HK-2 (cell line): ENCODE data around the gene APOC3.
"Not testable (repeated sequence)": the region's sequence is repeated elsewhere in the genome, so short reads cannot be mapped to it uniquely, and the experiment has no call there.

Experiments
- DNase-seq: peaks from one replicate; pipeline ENCODE4 v3.0.0-alpha.2; 2018; ENCODE audit not compliant: unreplicated experiment

The APOC3 gene

GRCh38 chr11:116829525-116830183, at the start of gene APOC3:
Gene APOC3, plus strand, starts transcription at chr11:116829907. Its CDS starts 676 bp downstream, at chr11:116830583.
- DNase-seq, result no peak

- no peak for DNase-seq
Observed at GRCh38 chr11:116782728-116783127, 47.0 kb upstream of the APOC3 start.

GRCh38 chr11:116786326-116786725, 43.4 kb upstream of the APOC3 start:
- no peak for DNase-seq

- no peak for DNase-seq
Observed at GRCh38 chr11:116786966-116787365, 42.7 kb upstream of the APOC3 start.

GRCh38 chr11:116787436-116787785, 42.3 kb upstream of the APOC3 start:
- no peak for DNase-seq

GRCh38 chr11:116787786-116788486, 41.8 kb upstream of the APOC3 start, which contains the start of gene ZPR1:
Gene ZPR1, minus strand, starts transcription at chr11:116788023. Its CDS starts 33 bp downstream, at chr11:116787990.
- DNase-seq, result peak; percentile 63

- no peak for DNase-seq
Observed at GRCh38 chr11:116788534-116788933, 41.2 kb upstream of the APOC3 start.

GRCh38 chr11:116788975-116789374, 40.7 kb upstream of the APOC3 start:
- no peak for DNase-seq

- no peak for DNase-seq
Observed at GRCh38 chr11:116790167-116791001, 39.3 kb upstream of the APOC3 start.

GRCh38 chr11:116791002-116791812, 38.5 kb upstream of the APOC3 start:
- peak; percentile 39 for DNase-seq

- no peak for DNase-seq
Observed at GRCh38 chr11:116791813-116792143, 37.9 kb upstream of the APOC3 start, which contains the start of gene APOA5. Gene APOA5, minus strand, starts transcription at chr11:116791879. Its CDS starts 19 bp downstream, at chr11:116791860.

GRCh38 chr11:116792144-116792868, 37.4 kb upstream of the APOC3 start:
- DNase-seq, result no peak

GRCh38 chr11:116792869-116793771, 36.6 kb upstream of the APOC3 start:
- DNase-seq, result no peak

- no peak for DNase-seq
Observed at GRCh38 chr11:116793772-116794097, 36.0 kb upstream of the APOC3 start.

GRCh38 chr11:116794851-116795250, 34.9 kb upstream of the APOC3 start:
- no peak for DNase-seq

GRCh38 chr11:116796548-116796947, 33.2 kb upstream of the APOC3 start:
- DNase-seq, result no peak

- no peak for DNase-seq
Observed at GRCh38 chr11:116797816-116798215, 31.9 kb upstream of the APOC3 start.

- no peak for DNase-seq
Observed at GRCh38 chr11:116798368-116798767, 31.3 kb upstream of the APOC3 start.

GRCh38 chr11:116800610-116801009, 29.1 kb upstream of the APOC3 start:
- no peak for DNase-seq

GRCh38 chr11:116801662-116802061, 28.0 kb upstream of the APOC3 start:
- not testable (repeated sequence) for DNase-seq
